Measurements from ENCODE around the gene ABCF3.

The ABCF3 gene

GRCh38 chr3:184188080-184188479 is 2.1 kb downstream of the ABCF3 start:
- no peak for DNase-seq

DNA sequence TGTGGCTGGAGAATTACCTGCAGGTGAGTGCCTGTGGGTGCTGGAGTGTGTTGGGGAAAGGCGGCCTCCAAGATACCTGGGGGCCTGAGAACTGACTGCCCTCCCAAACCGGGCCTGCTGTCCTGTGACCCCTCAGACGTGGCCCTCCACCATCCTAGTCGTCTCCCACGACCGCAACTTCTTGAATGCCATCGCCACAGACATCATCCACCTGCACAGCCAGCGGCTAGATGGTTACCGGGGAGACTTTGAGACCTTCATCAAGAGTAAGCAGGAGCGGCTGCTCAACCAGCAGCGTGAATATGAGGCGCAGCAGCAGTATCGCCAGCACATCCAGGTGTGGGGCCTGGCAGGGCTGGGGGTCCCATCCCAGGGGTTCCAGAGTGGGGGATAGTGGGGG is 3.4 kb downstream of the ABCF3 start:
- DNase-seq, result no peak

DNA sequence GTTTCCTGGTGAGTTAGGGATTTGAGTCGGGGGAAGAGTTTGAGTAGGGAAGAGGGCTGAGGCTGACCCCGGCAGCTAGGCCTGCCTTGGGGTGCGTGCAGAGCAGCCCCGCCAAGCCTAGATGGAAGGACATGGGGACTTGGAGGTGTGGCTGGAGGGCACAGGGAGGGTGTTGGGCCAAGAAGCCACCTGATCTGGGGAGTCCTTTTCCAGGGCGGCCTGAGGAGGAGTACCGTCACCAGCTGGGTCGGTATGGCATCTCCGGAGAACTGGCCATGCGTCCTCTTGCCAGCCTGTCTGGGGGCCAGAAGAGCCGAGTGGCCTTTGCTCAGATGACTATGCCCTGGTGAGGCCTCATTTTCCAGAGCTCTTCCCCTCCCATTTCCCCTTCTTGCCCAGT is 6.9 kb downstream of the ABCF3 start:
- DNase-seq, result no peak

GRCh38 chr3:184193991-184194539 is 8.1 kb downstream of the ABCF3 start:
- no peak for DNase-seq

DNA sequence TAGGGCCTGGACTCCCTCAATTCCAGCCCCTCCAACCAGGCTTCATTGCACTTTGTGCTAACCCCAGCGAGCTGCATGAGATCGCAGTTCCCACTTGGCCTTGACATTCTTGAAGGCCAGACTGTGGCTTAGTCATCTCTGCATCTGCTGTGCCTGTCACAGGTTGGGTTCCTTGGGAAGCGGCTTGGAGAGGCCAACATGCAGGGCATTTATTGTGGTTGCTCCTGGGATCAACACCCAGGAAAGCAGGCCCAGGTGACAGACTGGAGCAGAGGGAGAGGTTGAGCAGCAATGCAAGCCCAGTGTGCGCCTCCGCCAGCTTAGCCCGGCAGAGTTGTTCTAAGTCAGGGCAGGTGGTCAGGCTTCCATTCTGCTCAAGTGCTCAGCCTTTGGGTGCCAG is 10.5 kb downstream of the ABCF3 start:
- DNase-seq, result no peak

- no peak for DNase-seq
Observed at GRCh38 chr3:184198509-184198908, 12.5 kb downstream of the ABCF3 start.

- no peak for DNase-seq
Observed at GRCh38 chr3:184200825-184201224, 14.8 kb downstream of the ABCF3 start.

GRCh38 chr3:184203526-184203925 is 17.5 kb downstream of the ABCF3 start:
- no peak for DNase-seq

GRCh38 chr3:184209146-184209923 is 23.3 kb downstream of the ABCF3 start:
- no peak for DNase-seq

GRCh38 chr3:184211297-184211696 is 25.3 kb downstream of the ABCF3 start:
- no peak for DNase-seq

- no peak for DNase-seq
Observed at GRCh38 chr3:184211718-184212117, 25.7 kb downstream of the ABCF3 start.

GRCh38 chr3:184218814-184219213 is 32.8 kb downstream of the ABCF3 start:
- DNase-seq, result no peak

- DNase-seq, result no peak
Observed at GRCh38 chr3:184222521-184222920, 36.5 kb downstream of the ABCF3 start.

- DNase-seq, result no peak
Observed at GRCh38 chr3:184223946-184224345, 37.9 kb downstream of the ABCF3 start.

GRCh38 chr3:184227481-184227935 is 41.5 kb downstream of the ABCF3 start:
- DNase-seq, result peak; percentile 63

DNA sequence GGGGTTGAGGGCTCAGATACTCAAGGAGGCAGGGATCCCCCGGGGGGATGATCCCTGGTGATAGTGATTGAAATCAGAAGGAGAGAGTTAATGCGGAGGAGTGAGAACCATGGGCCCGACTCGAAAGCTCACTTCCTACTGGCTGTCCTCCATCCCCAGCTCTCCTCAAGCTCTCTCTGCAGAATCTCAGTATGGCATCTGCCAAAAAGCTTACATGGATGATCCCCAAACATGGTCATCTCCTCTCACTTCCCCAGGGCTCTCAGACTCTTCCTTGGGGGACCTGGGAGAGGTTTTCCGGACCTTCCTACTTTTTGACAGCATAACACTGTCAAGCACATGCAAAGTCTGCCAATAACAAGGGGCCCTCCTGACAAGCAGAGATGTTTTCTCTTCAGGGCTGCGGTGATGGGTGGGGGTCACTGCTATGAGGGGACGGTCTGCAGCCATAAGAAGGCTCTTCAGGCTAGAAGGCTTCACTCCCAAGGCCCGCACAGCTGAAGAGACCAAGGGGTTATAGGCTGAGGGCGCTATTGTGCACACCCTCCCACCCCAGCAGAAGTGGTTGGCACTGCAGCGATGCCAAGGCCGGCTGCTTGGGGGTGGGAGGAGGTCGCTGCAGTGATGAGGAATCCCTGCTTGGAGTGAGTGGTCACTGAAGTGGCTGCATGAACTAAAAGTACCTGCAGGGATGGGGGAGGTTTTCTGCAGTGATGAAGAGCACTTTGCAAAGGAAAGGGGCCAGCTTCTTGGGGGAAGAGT is 42.6 kb downstream of the ABCF3 start:
- no peak for DNase-seq

DNA sequence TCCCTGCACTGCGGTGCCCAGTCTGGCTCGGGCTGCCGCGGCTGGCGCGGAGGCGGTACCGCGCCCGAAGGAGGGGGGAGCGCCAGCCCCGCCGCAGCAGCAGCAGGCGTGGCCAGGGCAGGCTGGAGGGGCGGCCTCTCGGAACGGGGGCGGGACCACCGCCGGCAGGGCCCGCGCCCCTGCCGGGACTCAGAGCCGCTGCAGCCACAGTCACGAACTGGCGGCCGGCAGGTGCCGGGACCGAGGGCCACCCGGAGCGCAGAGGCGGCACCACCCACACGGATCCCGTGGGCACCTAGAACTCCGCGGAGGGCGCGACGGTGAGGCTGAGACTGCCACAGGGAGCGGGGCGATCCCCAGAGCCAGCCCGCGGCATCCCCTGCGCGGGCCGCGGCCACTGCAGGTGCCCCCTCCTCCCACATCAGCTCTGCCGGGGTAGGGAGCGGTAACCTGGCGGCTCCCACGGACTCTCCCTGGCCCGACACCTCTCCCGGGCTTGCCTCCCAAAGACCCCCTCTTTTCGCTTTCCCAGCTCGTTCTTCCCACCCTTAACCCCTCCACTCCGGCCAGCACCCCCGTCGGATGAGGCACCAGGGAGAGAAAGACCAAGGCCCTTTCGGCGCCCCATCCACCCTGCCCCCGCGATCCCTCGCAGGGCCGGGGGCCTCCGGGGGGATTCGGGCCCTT is 43.5 kb downstream of the ABCF3 start, which contains the start of gene VWA5B2:
VWA5B2 (plus strand) TSS at position 192 of the 687 bp plus-strand sequence. CDS start 944 bp downstream, outside the sequence.
- DNase-seq, result peak; percentile 79

- DNase-seq, result no peak
Observed at GRCh38 chr3:184230081-184230602, 44.1 kb downstream of the ABCF3 start.

DNA sequence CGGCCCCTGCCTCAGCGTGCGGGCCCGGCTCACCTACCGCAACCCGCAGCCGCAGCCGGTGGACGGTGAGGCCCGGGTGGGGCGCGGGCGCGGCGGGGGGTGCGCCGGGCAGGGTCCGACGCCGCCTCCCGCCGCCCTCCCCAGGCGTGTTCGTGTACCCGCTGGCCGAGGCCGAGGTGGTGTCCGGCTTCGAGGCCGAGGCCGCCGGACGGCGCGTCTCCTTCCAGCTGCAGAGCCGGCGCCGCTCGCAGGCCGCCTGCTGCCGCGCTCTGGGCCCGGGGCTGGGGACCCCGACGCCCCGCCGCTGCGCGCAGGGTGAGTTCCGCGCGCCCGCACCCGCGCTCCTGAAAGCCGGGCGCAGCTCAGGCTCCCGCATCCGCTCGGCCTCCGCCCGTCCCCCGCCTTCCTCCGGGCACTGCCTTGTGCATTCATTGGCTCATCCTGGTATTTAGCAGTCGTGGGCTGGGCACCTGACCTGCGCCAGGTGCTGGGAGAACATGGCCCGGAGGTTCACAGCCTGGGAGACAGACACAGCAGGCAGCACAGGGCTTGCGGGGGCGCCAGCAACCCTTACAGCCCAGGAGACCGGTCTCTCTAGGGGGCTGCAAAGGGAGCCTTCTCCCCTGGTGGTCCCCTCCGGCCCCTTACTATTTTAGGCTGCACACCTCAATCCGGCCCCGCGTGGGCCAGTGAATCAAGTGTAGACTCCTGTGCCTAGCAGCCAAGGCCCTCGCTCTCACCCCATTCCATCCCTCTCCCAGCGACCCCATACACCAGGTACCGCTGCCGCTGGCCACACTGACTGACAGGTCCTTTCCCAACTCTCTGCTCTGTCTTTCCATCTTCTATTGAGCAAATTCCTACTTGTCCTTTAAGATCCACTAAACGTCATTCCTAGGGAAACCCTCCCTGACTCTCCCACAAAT is 44.9 kb downstream of the ABCF3 start:
- no peak for DNase-seq

GRCh38 chr3:184231671-184232070 is 45.7 kb downstream of the ABCF3 start:
- DNase-seq, result no peak

DNA sequence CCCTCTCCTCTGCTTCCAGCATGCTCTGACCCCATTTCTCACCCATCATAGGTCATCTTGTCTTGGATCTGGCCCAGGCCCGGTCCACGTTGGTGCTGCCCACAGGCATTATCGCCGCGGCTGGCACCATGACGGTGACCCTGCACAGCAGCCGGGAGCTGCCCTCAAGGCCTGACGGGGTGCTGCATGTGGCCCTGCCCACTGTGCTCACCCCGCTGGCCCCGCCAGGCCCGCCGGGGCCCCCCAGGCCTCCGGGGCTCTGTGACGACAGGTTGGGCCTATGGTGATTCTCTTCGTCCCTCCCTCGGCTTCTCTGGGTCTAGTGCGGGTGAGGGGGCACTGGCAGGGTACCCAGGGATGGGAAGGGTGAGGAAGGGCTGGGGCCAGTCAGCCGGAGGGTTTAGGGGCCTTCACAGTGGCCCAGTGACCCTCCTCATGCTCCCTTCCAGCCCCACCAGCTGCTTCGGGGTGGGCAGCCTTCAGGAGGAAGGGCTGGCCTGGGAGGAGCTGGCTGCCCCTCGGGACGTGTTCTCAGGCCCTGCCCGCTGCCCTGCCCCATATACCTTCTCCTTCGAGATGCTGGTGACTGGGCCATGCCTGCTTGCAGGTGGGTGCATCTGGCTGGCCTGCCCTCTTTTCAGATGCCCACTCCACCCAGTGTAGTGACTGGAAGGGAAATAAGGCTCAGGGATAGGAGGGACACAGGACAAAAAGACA is 47.3 kb downstream of the ABCF3 start:
- DNase-seq, result no peak

All from CD4-positive, alpha-beta T cell treated with Interleukin-10 for 1 hour (primary cell).